PC-3 (cell line): Measurements from ENCODE around the gene SMIM12.

Experiments
- EZH2 ChIP-seq: fragments of 300-600 bp; sonication (generic); IDR thresholded peaks from one replicate; pipeline ENCODE4 v1.6.1; 2017; ENCODE audit warnings: antibody characterized with exemption, mild to moderate bottlenecking, low read length; ENCODE audit not compliant: unreplicated experiment
- EZH2phosphoT487 ChIP-seq: fragments of 300-600 bp; sonication (generic); IDR thresholded peaks from 2 replicates; pipeline ENCODE4 v1.6.1; 2018; ENCODE audit warnings: mild to moderate bottlenecking, antibody characterized with exemption, low read length, borderline replicate concordance
- TF ChIP-seq, protein P1 (sequence below): fragments of 300-600 bp; sonication (generic); conservative IDR thresholded peaks from 2 replicates; pipeline ENCODE4 v1.5.1; 2017; ENCODE audit warnings: antibody characterized with exemption, low read depth, mild to moderate bottlenecking, low read length

DNA sequence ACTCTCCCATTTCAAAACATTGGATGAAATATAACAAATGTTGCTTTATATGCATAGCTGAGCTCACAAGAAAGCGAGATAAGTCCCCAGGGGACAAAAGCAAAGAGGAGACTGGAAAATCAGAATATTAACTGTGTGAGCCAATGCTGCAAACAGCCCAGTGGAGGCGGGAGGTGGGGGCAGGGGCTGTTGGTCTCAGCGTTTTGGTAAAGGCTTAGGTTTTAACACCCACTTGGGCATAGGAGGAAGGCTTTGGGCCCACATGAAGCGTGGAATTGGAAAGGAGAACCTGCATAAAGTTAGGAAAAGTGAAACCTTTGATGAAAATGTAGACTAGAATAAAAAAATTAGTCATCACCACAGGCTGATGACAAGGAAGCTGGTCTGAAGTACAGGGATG, 30.2 kb upstream of the SMIM12 start:
- TF ChIP-seq, protein P1, sequence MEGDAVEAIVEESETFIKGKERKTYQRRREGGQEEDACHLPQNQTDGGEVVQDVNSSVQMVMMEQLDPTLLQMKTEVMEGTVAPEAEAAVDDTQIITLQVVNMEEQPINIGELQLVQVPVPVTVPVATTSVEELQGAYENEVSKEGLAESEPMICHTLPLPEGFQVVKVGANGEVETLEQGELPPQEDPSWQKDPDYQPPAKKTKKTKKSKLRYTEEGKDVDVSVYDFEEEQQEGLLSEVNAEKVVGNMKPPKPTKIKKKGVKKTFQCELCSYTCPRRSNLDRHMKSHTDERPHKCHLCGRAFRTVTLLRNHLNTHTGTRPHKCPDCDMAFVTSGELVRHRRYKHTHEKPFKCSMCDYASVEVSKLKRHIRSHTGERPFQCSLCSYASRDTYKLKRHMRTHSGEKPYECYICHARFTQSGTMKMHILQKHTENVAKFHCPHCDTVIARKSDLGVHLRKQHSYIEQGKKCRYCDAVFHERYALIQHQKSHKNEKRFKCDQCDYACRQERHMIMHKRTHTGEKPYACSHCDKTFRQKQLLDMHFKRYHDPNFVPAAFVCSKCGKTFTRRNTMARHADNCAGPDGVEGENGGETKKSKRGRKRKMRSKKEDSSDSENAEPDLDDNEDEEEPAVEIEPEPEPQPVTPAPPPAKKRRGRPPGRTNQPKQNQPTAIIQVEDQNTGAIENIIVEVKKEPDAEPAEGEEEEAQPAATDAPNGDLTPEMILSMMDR, result no peak
- TF ChIP-seq EZH2 (no peak), EZH2phosphoT487 (no peak)
